ENCODE results near the gene IL17RB.

The IL17RB gene

DNA sequence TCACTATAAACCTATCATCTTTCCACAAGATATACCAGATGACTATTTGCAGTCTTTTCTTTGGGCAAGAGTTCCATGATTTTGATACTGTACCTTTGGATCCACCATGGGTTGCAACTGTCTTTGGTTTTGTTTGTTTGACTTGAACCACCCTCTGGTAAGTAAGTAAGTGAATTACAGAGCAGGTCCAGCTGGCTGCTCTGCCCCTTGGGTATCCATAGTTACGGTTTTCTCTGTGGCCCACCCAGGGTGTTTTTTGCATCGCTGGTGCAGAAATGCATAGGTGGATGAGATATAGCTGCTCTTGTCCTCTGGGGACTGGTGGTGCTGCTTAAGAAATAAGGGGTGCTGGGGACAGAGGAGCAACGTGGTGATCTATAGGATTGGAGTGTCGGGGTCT, 33.9 kb upstream of the IL17RB start:
- no peak for DNase-seq

DNA sequence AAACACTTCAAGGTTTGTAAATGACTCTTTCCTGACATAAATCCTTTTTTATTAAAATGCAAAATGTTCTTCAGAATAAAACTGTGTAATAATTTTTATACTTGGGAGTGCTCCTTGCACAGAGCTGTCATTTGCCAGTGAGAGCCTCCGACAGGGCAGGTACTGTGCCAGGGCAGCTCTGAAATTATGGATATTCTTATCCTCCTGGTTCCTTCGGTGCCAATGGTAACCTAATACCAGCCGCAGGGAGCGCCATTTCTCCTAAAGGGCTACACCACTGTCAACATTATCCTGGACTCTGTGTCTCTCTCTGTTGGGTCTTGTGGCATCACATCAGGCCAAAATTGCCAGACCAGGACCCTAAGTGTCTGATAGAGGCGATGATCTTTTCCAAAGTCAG, 33.1 kb upstream of the IL17RB start:
- DNase-seq, result no peak

DNA sequence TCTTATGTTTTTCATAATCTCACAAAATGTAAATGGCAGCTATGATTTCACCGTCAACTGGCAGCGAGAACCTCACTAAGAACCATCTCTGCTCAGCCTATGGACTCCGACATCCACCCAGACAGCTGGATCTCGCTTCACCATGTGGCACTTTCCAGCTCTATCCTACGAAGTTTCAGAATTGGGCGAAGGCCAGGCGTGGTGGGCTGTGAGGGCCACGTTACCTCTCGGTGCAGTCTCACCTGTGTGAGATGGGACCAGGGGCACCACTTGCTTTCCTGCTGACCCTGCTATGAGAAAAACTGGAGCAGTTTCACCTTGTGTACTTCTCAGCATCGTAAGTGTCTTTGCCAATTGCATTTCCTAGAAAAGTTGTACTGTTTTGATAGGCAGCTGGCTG, 32.5 kb upstream of the IL17RB start:
- DNase-seq, result no peak

DNA sequence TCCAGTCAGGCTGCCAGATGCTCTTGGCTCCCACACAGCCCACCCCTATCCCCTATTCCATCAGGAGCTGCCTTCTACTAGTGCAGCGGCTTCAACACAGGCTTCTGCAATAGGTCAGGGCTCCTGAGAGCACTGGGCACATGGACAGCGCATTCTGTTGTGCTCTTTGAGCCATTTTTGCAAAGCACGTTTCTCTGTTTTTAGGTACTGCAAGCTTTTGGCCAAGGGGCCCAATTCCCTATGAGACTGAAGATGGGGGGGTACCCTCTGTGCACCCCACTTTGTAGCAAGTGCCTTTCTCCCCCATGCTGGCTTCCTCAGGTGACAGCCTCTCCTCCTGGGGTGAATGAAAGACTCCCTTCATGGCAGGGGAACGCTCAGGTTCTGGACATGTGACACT, 31.3 kb upstream of the IL17RB start:
- DNase-seq, result no peak

DNA sequence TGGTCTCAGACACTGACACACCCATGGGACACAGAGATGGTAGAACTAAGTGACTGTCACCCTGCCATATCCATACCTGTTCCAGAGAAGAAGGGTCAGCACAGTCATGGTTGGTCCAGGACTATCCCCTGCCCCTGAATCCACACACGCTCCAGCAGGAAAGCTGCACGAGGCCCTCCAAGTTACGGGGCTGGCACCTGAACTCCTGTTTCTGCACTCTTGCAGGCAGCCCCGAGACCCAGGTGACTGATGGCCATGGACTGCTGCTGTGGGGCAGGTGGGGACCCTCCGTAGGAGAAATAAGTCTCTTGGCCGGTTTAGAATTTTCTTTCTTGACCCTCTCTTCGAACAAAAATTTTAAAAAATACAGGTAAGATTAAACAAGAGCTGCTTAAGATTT, 30.7 kb upstream of the IL17RB start:
- no peak for DNase-seq

DNA sequence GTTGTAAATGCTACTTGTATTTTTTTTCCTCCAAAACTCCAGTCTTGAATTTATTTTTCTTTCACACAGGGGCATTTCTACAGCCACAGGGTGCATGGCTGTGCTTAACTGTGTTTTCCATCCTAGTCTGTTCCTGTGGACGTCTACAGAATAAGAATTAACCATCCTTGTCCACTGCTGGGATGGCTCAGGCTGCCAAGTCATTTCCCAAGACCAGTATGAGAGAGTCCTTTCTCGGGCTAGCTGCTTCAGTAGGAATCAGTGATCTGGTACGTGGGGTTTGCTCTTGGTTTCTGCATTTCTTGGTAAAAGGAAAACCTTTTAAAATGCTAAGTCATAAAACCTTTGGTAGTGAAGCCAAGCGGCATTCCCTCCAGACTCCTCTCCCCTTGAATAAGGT, 29.9 kb upstream of the IL17RB start:
- no peak for DNase-seq

DNA sequence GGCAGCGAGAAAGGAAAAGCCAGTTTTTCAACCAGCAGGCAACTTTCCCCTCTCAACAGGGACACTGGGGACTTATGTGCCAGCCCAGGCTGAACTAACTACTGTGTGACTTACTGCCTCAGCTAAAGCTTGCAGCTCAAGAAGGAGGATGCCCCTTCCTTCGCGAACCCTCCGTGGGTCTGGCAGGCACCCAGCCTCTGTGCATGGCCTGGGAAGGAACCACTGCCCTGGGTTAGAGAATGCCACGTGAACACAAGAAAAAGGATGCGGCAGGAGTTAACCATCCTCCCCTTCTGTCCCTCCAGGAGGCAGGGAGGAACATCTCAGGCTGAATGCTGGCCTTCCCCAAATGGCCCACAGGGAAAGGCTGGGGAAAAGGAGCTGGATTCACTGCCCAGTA, 29.2 kb upstream of the IL17RB start:
- no peak for DNase-seq

DNA sequence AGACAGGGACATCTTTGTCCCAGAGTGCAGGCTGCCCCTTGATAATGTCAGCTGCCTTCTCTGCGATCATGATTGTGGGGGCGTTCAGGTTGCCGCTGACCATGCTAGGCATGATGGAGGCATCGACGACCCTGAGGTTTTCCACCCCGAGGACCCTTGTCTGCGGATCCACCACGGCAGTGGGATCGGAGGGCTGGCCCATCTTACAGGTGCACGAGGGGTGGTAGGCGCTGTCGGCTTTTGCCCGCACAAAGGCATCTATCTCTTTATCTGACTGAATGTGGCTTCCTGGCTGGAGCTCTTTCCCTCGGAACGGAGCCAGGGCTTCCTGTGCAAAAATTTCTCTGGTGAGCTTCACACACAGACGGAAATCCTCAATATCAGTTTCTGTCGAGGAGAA, 28.6 kb upstream of the IL17RB start:
- DNase-seq, result no peak

DNA sequence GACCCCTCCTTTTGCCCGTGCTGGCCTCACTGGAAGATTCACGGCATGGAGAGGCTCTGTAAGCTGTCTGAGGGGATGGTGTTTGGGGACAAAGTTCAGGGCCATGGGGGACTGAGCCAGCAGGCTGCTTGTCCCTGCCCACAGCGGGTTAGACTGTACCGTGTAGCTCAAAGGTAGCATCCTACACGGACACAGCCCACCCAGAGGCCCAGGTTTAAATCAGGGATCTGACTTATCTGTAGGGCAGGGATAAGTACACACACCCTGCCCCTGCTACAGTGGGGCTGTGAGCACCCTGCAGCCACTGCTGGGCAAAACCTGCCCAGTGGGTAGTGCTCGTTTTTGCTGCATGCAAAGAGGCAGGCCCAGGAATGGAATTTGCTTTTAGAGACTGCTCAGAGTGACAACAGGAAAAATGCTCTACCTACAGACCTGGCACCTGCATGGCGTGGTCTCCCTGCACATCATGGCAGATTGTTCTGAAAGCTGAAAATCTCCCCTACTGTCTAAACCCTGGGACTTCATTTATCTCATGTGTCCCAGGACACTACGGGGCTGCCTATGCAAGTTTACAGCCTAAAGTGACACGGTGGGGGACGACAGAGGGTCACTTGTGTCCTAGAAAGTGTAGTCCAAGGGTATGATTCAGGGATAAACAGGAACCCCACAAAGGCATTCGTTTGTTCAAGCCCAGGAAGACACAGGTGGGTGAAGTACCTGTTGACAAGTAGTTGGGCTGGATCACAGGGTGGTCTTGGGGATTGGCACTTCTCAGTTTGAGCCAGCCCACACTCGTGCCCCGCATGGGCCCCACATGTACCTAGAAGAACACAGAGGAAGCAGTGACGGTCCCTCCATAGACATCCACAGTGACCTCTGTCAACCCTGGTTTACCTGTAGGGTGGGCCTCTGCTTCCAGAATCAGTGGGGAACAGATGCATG, 27.9 kb upstream of the IL17RB start:
- no peak for DNase-seq

DNA sequence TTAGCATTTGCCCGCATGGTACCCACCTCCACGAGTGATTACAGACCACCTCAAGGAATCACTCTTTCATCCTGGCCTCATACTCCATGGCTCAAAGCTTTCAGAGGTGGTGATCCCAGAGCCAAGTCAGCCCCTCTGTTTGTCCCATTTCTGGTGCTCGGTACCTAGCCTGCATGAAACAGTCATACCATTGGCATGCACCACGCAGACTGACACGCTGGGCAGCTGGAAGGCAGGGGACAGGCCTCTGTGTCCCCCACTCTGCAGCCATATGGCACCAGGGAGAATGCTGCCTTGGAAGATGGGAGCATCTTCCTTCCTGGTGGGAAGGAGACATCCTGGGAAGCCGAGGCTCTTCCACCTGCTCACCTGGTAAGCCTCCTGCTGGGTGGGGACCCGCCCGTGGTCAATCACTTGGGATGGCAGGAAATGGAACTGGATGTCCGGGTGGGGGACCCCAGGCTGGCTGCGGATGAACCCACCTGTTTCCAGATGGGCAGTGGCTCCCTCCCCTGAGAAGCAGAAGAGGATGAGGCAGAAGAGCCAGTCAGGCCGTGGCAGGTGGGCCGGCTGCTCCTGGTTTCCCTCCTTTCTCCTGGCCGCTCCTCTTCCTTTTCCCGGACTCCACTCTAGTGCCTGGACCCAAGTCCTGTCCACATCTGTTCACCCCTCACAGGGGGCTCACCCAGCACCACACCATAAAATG, 27.1 kb upstream of the IL17RB start:
- DNase-seq, result no peak

DNA sequence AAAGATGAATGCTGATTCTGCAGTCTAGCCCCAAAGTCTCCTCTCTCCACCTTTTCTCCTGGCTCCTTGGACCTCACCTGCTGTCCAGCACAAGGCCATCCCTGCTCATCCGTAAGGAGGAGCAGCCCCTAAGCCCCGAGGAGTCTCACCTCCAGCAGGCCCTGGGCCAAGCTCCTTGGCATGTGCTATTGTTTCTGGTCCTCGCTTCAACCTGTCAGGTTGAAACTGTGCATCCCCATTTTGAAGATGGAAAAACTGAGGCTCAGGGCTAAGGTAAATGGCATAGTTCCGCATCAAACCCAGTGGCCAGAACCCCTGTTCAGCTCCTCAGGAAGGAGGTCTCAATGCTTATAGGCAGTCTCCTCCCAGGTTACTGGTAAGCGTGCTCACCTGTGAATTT, 26.3 kb upstream of the IL17RB start:
- DNase-seq, result no peak

DNA sequence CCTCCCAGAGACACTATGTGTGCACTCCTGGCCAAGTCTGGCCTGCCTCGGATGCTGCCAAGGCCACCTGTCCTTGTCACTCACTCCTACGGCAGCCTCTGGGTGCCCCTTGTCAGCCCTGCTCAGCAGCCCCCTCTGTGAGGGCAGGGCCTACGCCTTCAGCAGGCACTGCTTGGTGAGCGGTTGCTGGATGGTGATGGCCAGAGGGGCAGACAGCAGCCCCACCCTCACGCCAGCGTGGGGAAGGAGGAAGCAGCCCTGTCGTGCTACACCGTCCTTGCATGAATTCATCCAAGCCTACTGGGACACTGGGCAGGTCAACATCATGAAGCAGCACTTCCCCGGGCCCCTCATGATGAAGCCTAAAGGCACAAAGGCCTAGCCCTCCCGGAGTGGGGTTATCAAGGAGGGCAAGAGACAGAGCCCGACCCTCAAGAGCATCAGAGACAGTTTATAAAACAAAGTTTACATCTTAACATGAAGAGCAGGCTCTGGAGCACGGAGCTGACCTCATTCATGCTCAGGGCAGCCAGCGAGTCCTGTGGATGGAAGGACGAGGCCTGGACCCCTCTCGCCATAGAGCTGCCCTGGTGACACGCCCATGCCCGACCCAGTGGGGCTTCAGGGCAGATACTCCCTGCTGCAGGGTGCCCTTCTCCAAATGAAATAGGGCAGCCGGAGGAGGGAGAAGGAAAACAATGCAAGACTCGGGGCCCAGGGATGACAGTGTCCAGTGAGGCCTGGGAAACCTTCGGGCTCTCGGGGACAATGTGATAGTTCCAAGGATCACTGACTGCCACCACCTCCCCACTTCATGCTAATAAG, 25.4 kb upstream of the IL17RB start:
- DNase-seq, result no peak

DNA sequence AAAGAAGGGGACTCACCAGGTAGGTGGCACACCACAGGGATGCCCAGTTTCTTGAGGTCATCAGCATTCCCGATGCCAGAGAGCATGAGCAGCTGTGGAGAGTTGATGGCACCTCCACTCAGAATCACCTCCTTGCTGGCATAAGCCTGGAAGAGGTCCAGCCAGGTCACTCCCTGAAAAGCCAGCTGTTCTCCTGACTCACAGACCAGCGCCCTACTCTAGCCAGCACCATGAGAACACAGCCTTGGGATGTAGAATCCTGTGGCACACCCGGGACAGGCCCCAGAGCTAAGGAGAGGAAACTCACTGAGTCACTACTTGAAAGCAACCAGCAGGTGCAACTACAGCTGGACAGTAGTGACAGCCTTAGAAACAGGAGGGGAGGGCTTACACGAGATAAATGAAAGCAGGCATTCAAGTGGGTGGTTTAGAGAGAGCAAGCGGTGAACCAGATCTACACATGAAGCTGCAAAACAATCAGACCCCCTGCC, 24.7 kb upstream of the IL17RB start:
- no peak for DNase-seq

DNA sequence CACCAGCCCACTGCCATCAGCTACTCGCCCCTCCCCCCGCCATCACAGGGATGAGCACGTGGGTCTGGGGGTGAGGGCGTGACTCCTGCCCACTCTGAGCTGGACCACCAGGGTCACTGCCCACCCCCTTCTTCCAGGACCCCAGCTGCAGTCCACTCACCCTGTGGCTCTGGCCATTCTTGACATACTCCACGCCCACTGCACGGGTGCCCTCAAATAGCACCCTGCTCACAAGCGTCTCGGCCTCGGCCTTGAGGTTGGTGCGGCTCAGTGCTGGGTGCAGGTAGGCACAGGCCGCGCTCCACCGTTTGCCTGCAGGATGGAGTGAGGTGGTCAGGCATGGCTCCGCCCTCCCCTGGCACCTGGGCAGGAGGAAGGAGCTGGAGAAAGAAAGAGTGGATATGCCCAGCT, 24.0 kb upstream of the IL17RB start:
- no peak for DNase-seq

DNA sequence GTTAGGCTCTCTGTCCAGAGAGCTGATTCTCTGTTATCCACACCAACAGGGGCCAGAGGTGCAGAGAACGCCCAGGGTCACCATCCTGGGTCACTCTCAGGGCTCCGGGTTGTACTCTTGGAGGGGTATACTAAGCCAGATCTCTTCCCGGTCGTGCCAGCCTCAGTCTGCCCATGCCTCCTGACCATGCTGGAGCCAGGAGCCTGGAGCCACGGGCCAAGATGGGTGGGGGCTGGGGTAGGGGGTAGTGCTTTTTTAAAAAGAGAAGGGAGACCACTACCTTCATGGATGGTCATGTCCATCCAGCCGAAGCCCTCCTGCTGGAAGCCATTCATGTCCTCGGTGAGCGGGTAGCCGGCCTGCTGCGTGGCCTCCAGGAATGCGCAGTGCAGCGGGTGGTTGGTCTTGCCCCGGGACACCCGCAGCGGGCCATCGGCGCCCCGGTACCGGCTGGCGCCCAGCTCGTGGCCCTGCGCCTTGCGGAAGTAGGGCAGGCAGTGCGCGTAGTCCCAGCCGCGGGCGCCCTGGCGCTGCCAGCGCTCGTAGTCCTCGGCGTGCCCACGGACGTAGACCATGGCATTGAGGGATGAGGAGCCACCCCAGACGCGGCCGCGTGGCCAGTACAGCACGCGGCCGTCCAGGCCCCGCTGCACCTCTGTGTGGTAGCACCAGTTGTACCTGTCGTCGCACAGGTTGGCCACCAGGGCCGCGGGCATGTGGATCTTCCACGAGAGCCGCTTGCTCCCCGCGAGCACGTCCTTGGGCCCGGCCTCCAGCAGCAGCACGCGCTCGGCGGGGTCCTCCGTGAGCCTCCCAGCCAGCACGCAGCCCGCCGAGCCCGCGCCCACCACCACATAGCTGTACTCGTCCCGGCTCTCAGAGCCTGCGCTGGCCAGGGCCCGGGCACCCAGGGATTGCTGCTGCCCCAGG, 23.1 kb upstream of the IL17RB start:
- DNase-seq, result no peak

DNA sequence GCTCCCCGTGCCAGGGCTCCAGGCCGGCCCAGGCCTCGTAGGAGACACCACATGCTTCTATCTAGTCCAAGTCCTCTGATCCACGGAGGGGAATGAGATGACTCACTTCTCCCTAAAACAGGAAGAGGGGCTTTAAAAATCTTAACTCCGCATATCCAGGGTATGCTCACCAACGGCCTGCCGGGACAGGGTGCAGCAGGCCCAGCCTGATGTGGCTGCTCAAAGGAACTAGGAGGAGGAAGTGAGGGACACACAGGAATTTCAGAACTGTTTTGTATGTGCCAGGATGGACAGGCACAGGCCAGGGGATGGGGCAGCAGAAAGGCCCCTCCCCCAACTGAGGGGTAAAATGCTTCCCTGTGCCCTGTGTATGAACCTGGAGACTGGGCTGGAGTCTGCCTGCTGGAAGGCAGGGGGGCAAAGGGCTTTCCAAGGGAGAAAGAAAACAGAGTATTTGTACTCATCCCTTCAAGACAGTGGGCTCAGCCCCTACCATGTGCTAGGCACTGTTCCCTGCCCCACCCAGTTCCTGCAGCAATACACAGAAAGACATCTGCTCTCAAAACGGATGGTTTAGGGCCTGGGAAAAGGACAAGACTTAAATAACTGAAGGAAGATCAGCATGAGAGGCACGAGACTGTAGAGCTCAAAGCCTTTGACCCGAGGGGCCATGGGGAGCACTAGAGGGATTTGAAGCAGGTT, 22.3 kb upstream of the IL17RB start:
- no peak for DNase-seq

DNA sequence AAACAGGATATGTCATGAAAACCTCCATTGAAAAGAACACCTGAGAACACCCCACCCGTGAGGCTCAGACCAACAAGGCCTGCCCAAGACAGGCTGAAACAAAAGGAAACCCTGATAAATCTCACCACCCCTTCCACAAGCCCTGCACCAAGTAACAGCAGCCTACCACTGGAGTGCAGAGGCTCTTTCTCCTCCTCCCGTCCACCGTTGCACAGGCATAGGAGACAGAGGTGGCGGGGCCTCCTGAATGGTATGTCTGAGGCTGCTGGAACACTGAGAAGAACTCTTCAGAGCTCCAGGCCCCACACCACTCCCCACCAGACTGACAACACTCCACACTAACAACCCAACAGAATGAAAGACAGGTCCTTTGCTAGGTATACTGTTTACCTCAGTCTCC, 21.6 kb upstream of the IL17RB start:
- DNase-seq, result no peak

DNA sequence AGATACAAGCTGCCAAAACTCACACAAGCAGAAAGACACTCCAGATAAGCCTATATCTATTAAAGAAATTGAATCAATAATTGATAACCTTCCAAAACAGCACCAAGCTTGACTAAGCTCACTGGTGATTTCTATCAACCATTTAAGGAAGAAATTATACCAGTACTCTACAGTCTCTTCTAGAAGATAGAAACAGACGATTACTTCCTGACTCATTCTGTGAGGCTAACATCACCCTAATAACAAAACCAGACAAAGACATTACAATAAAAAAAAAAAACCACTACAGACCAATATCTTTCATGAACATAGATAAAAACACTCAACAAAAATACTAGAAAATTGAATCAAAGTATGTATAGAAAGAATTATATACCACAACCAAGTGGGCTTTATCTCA, 20.3 kb upstream of the IL17RB start:
- no peak for DNase-seq

DNA sequence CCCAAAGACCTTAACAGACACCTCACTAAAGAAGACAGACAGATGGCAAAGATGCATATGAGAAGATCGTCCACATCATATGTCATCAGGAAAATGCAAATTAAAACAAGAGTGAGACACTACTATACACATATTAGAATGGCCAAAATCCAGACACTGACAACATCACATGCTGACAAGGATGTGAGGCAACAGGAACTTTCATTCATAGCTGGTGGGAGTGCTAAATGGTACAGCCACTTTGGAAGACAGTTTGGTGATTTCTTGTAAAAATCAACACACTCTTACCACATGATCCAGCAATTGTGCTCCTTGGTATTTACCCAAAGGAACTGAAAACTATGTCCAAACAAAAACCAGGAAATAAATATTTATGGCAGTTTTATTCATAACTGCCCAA, 17.8 kb upstream of the IL17RB start:
- no peak for DNase-seq

DNA sequence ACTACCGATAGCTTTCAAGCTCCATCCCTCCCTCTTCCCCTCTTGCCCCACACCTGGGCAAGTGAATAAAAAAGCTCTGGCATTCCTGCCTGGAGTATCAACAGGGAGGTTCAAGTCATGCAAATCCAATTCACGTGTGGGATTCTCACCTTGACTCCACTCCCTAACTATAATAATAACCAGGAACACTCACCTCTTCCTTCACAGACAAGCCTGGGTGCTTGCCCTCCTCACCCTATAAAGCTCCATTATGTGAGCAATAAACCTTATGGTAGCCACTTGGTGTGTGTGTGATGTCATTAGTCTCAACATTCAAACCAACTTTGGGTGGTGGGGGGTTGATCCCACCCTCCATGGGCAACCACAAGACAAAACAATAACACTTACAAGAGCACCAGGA, 16.8 kb upstream of the IL17RB start:
- no peak for DNase-seq

DNA sequence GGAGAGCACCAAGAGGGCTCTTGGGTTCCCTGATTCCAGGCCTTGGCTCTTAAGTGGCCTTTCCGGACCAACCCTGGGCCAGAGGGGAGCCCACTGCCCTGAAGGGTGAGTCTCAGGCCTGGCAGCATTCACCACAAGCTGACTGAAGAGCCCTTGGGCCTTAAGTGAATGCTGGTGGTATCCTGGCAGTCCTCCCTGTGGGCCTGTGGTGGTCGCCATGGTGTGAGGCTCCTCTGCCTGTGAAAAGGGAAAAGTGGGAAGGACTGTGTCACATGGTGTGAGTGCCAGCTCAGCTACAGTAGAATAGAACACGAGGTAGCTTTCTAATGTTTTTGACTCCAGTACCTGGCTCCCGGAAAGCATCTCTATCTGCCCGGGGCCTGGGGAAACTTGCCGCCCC, 15.4 kb upstream of the IL17RB start:
- no peak for DNase-seq
